D341Med (cell line): Measurements from ENCODE around the gene UBE2H.

Experiments used
- DNase-seq: peaks from one replicate; pipeline ENCODE4 v3.0.0; 2012; ENCODE audit warnings: low spot score

Gene UBE2H

DNA sequence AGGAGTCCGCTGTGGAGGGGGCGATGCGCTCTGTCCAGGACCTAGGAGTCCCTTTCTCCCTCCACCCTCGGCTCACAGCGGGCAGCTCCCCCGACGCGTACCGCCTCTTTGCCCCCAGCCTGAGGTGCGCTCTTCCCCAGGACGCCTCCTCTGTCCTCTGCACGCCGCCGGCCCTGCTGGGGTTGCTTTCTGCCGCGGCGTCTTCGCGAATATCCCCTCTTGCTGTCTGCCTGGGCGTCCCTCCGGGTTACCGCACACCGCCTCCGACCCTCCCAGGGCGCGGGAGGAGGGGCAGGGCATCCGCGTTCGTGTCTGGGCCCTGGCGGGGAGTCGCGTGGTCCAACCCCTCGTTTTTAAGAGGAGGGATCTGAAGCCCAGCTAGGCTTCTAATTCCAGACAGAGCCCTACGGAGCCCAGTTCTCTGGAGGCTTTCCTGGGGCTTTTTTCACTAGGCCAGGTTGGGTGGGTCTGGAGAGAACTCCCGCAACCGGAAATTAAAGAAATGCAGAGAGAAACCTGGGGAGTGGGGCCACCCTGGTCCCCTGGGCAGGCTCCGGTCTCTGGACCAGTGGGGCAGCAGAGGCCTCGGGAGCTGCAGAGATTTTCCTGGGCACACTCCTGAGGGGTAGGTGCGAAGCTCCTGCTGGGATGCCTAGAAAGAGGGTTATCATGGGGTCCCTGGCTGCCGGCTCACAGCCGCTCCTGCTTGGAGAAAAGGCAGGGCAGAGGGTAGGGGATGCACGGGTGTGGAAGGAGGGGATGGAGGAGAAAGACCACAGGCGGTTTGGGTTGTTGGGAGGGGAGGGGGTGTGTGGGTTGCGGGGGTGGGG lies 166.9 kb downstream of the UBE2H start:
- no peak for DNase-seq

- DNase-seq, result no peak
Observed at GRCh38 chr7:129784783-129785684, 167.7 kb downstream of the UBE2H start.

DNA sequence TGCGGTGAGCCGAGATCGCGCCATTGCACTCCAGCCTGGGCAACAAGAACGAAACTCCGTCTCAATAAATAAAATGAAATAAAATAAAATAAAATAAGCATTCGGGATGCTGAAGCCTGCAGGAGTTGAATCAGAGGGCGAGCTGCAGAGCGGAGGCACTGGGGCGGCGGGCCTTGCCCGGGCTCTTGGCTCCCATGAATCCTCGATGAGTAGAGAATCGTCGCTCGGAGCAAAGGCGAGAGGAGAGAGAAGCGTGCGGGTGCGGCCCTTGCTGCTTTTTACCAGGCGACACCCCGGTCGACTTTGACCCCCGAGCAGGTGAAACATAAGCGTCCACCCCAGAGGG lies 168.3 kb downstream of the UBE2H start:
- DNase-seq, result no peak

DNA sequence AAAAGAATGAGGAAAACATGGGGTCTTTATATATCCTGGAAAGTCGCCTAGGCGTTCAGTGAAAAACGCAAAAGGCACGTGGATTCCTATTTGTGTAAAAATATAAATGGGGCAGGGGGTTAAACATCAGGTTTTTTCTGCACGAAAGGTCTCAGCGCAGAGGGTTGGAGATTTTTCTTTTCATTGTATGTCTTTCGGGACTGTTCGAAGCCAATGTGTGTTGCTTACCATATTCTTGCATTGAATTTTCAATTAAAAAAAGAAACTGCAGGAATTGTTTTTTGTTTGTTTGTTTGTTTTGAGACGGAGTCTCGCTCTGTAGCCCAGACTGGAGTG lies 169.2 kb downstream of the UBE2H start:
- no peak for DNase-seq

DNA sequence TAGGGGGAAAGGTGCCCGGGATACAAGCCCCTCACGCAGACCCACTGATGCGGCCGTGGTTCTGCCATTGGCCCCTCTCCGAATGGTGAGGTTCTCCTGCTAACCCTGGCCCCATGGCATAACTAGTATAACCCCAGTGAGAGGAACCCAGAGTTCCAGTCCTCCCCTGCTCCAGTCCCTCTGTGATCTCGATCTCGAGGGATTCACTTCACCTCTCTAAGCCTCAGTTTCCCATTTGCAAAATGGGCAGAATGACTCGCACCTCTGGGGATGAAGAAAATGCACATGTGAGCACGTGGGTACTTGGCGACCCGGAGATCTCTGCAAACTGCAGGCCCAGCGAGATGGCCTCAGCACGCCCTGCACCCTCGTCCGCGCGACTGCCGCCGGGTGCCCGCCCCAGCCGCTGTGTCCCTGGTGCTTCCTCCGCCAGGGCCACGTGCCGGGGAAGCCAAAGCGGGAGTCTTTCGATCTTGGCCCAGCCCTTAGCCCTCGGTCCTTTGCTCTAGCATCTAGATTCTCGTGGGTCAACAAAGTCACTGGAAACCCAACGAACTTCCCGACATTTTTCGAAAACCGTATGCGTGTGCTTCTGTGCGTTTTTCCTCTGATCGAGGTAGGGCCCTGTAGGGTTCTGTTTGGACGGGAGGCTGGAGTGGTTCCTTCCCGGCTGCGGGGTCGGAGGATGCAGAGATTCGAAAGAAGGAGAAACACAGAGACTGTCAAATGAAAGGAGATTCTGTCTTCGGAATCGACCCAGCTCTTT lies 169.8 kb downstream of the UBE2H start:
- no peak for DNase-seq

DNA sequence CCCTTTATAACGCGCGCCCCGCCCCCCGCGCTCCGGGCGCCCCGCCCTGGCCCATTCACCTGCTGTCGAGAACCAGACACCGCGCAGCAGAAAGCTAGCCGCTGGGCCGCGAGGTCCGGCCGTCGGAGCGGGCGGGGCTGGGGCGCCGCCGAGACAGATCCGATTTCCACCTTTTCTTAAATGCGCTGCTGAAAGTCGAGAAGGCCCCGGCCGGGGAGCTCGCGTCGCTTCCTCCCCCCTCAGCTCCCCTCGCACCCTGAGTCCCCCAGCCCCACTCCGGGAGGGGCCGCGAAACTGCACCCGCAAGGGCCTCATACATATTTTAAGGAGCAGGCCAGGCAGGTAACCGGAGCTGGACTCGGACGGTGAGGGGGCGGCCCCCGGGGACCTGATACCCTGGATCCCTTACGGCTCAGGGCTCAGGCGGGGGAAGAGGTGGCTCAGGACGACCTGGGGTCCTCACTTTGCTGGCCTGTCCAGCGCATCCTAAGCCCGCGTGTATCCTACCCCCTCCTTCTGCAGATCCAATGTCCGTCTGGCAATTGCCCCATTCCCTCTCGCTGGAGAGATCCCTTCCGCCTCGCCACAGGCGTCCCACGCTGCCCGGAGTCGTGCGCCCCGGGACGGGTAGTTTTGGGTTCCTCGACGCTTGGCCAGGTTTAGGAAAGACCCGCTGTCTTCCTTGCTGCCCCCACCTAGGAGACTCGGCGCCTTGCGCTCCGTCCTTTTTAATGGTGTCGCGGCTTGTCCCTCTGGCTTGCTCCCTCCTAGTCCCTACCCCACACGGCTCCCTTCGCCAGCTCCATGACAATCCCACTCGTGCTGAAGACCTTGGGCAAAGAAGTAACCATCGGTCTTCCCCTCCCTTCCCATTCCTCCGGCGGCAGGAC lies 170.6 kb downstream of the UBE2H start:
- no peak for DNase-seq

- peak; percentile 87 for DNase-seq
Observed at GRCh38 chr7:129780974-129781927, 171.5 kb downstream of the UBE2H start.
